Measurements from ENCODE around the gene CHAC1.

Gene CHAC1

GRCh38 chr15:40931300-40932142, 21.8 kb upstream of the CHAC1 start:
- Histone ChIP-seq H3K9ac (ENCODE audit: low read depth, low read length, poor library complexity, severe bottlenecking) (peak overlapping the region; percentile 46), H3K4me1 (ENCODE audit: insufficient read depth, low read length, poor library complexity, severe bottlenecking) (peaks cover 38% of the 10 kb centered on the region), H3K4me3 (ENCODE audit: low read length, poor library complexity, severe bottlenecking) (peak overlapping the region; percentile 58), H3K9me3 (ENCODE audit: insufficient read depth, low read depth, low read length) (no peaks in the 10 kb centered on the region), H4K20me1 (ENCODE audit: insufficient read depth, low read length, poor library complexity, severe bottlenecking) (no peaks in the 10 kb centered on the region), H3K27me3 (ENCODE audit: insufficient read depth, low read length, poor library complexity, severe bottlenecking) (peaks cover 14% of the 10 kb centered on the region), H2AFZ (ENCODE audit: low read length) (peak overlapping the region; percentile 67), H3K9me2 (replicated peaks; ENCODE audit: low read depth, low read length) (no peaks in the 10 kb centered on the region), H3K36me3 (ENCODE audit: insufficient read depth, low read length) (no peaks in the 10 kb centered on the region), H3F3A (ENCODE audit: low read depth) (no peaks in the 10 kb centered on the region), H3K79me2 (ENCODE audit: insufficient read depth, low read length) (no peaks in the 10 kb centered on the region), H3K4me2 (ENCODE audit: low read depth, low read length, poor library complexity, severe bottlenecking) (peak overlapping the region; percentile 63)
- TF ChIP-seq EZH2phosphoT487 (IDR thresholded peaks at IDR 0.05; ENCODE audit: borderline replicate concordance) (no peak), CTCF (conservative IDR thresholded peaks at IDR 0.05; ENCODE audit: low read length) (no peak)

- H3K4me3 ChIP-seq (ENCODE audit: low read length, poor library complexity, severe bottlenecking) = peak overlapping the region; percentile 58
- no peaks in the 10 kb centered on the region for H3K9me3 ChIP-seq (ENCODE audit: insufficient read depth, low read depth, low read length)
- H2AFZ ChIP-seq (ENCODE audit: low read length) = peak overlapping the region; percentile 67
- peaks cover 10% of the 10 kb centered on the region for H3K27me3 ChIP-seq (ENCODE audit: insufficient read depth, low read length, poor library complexity, severe bottlenecking)
- no peaks in the 10 kb centered on the region for H4K20me1 ChIP-seq (ENCODE audit: insufficient read depth, low read length, poor library complexity, severe bottlenecking)
- no peaks in the 10 kb centered on the region for H3F3A ChIP-seq (ENCODE audit: low read depth)
- no peaks in the 10 kb centered on the region for H3K36me3 ChIP-seq (ENCODE audit: insufficient read depth, low read length)
- peak overlapping the region; percentile 63 for H3K4me2 ChIP-seq (ENCODE audit: low read depth, low read length, poor library complexity, severe bottlenecking)
- H3K9me2 ChIP-seq (replicated peaks; ENCODE audit: low read depth, low read length) = no peaks in the 10 kb centered on the region
- H3K79me2 ChIP-seq (ENCODE audit: insufficient read depth, low read length) = no peaks in the 10 kb centered on the region
- H3K9ac ChIP-seq (ENCODE audit: low read depth, low read length, poor library complexity, severe bottlenecking) = peak overlapping the region; percentile 46
- TF ChIP-seq CTCF (conservative IDR thresholded peaks at IDR 0.05; ENCODE audit: low read length) (0 out of 2 replicates have a peak, but pooled peaks have one; percentile 17), EZH2phosphoT487 (IDR thresholded peaks at IDR 0.05; ENCODE audit: borderline replicate concordance) (no peak)
- peaks cover 35% of the 10 kb centered on the region for H3K4me1 ChIP-seq (ENCODE audit: insufficient read depth, low read length, poor library complexity, severe bottlenecking)
These were observed 21.1 kb upstream of the CHAC1 start for GRCh38 chr15:40932156-40932555.

GRCh38 chr15:40932649-40933516, 20.4 kb upstream of the CHAC1 start:
- H3K79me2 ChIP-seq (ENCODE audit: insufficient read depth, low read length) = no peaks in the 10 kb centered on the region
- peak overlapping the region; percentile 67; the same call in 1 of the 2 replicates for H2AFZ ChIP-seq (ENCODE audit: low read length)
- H3K4me1 ChIP-seq (ENCODE audit: insufficient read depth, low read length, poor library complexity, severe bottlenecking) = peaks cover 31% of the 10 kb centered on the region
- no peaks in the 10 kb centered on the region for H3K9me2 ChIP-seq (replicated peaks; ENCODE audit: low read depth, low read length)
- H3K9ac ChIP-seq (ENCODE audit: low read depth, low read length, poor library complexity, severe bottlenecking) = peak overlapping the region; percentile 33
- peak overlapping the region; percentile 63 for H3K4me2 ChIP-seq (ENCODE audit: low read depth, low read length, poor library complexity, severe bottlenecking)
- H3K4me3 ChIP-seq (ENCODE audit: low read length, poor library complexity, severe bottlenecking) = peak overlapping the region; percentile 58
- H3F3A ChIP-seq (ENCODE audit: low read depth) = no peaks in the 10 kb centered on the region
- no peaks in the 10 kb centered on the region for H3K9me3 ChIP-seq (ENCODE audit: insufficient read depth, low read depth, low read length)
- H3K36me3 ChIP-seq (ENCODE audit: insufficient read depth, low read length) = no peaks in the 10 kb centered on the region
- peaks cover 2% of the 10 kb centered on the region for H3K27me3 ChIP-seq (ENCODE audit: insufficient read depth, low read length, poor library complexity, severe bottlenecking)
- H4K20me1 ChIP-seq (ENCODE audit: insufficient read depth, low read length, poor library complexity, severe bottlenecking) = no peaks in the 10 kb centered on the region
- no peak for TF ChIP-seq EZH2phosphoT487 (IDR thresholded peaks at IDR 0.05; ENCODE audit: borderline replicate concordance)
- no peak for TF ChIP-seq CTCF (conservative IDR thresholded peaks at IDR 0.05; ENCODE audit: low read length)
